Natural killer cell (primary cell): ENCODE data around the gene LUZP2. TPM values are rescaled to one million over a fixed set of nuclear protein-coding genes. Genes with fewer than 3 reads are reported as not detected.

Experiments used
- ATAC-seq, 3 donors: fragments of 150-1000 bp in 2 of 3; fragments of 200-7000 bp in 1 of 3; cut with Tn5 transposase; 1 replicate in 1 of 3; 2 replicates in 2 of 3; pipeline ENCODE4 v1.10.0; 2021; ENCODE audit warnings: mild to moderate bottlenecking in 2 of 3, moderate library complexity in 2 of 3
- DNase-seq, 2 donors: peaks; one replicate each; pipeline versions ENCODE4 v3.0.0 to v3.0.0-alpha.2; 2013 to 2021; ENCODE audit warnings: mixed read lengths in 1 of 2
- H3K27ac ChIP-seq: one replicate; pipeline ENCODE4 v1.5.1; 2013; ENCODE audit warnings: mild to moderate bottlenecking, low read length
- H3K27me3 ChIP-seq: one replicate; pipeline ENCODE4 v1.6.1; 2013; ENCODE audit warnings: low read length; ENCODE audit not compliant: control insufficient read depth, insufficient read depth
- H3K36me3 ChIP-seq: one replicate; pipeline ENCODE4 v1.6.1; 2013; ENCODE audit warnings: low read length; ENCODE audit not compliant: control insufficient read depth, insufficient read depth
- H3K4me1 ChIP-seq: one replicate; pipeline ENCODE4 v1.6.1; 2013; ENCODE audit warnings: low read length; ENCODE audit not compliant: control insufficient read depth, insufficient read depth
- H3K4me3 ChIP-seq: one replicate; pipeline ENCODE4 v1.5.1; 2013; ENCODE audit warnings: low read length
- H3K9me3 ChIP-seq: one replicate; pipeline ENCODE4 v1.6.1; 2013; ENCODE audit warnings: low read length; ENCODE audit not compliant: control insufficient read depth, insufficient read depth
- H3K27ac Mint-ChIP-seq, 2 donors: one replicate each; pipeline ENCODE4 v1.8.0; 2022; ENCODE audit warnings: mild to moderate bottlenecking in 2 of 2, mixed read lengths in 2 of 2, moderate library complexity in 1 of 2
- H3K27me3 Mint-ChIP-seq, 2 donors: one replicate each; pipeline ENCODE4 v1.8.0; 2022; ENCODE audit warnings: low read depth in 2 of 2, mixed read lengths in 2 of 2
- H3K36me3 Mint-ChIP-seq: one replicate; pipeline ENCODE4 v1.8.0; 2022; ENCODE audit warnings: mixed read lengths
- H3K4me1 Mint-ChIP-seq, 2 donors: one replicate each; pipeline ENCODE4 v1.8.0; 2022; ENCODE audit warnings: mixed read lengths in 2 of 2
- H3K4me3 Mint-ChIP-seq: one replicate; pipeline ENCODE4 v1.8.0; 2022; ENCODE audit warnings: mild to moderate bottlenecking, moderate library complexity, mixed read lengths
- H3K9me3 Mint-ChIP-seq, 2 donors: one replicate each; pipeline ENCODE4 v1.8.0; 2022; ENCODE audit warnings: mixed read lengths in 2 of 2
- CTCF ChIP-seq: fragments of 200-600 bp; IDR thresholded peaks from one replicate; pipeline ENCODE4 v1.8.0; 2022; ENCODE audit warnings: antibody characterized with exemption
- WGBS: methylation state at CpG from one replicate; pipeline ENCODE4 v1.1.7; 2013; ENCODE audit warnings: missing lambda C conversion rate; ENCODE audit not compliant: insufficient coverage; 5-methylcytosine and 5-hydroxymethylcytosine counted together
- intact Hi-C: fragments of 100-400 bp; cut with micrococcal nuclease; formaldehyde crosslinking; loops from one replicate; pipeline ENCODE4 v1.14.2; 2022
- total RNA-seq, 4 donors: library from RNA; stranded (reverse); fragments of 120-200 nt in 1 of 4; gene quantifications; one replicate each; pipeline versions ENCODE4 v1.2.3 to v1.2.4, GENCODE V29; 2013 to 2022

Gene LUZP2
- total RNA-seq, 3 donors from 2014 or later (not counting 1 experiment from before 2014, with no cell fraction given) = not detected

- Mint-ChIP-seq H3K27me3 (no peaks in the 10 kb centered on the region), H3K9me3 (peaks cover 0 to 5% of the 10 kb centered on the region in 2 donors), H3K27ac (no peak overlapping the region), H3K4me1 (no peaks in the 10 kb centered on the region), H3K36me3 (no peaks in the 10 kb centered on the region), H3K4me3 (no peak overlapping the region)
- intact Hi-C loops = no loop called here
- TF ChIP-seq CTCF = no peak
- no peaks in the 10 kb centered on the region for H3K27me3 ChIP-seq
- H3K9me3 ChIP-seq = no peaks in the 10 kb centered on the region
- no peaks in the 10 kb centered on the region for H3K36me3 ChIP-seq
- H3K4me1 ChIP-seq = no peaks in the 10 kb centered on the region
- WGBS = no CpG with 5 or more reads among the region's 2 CpGs
- no peak for ATAC-seq
- DNase-seq = no peak
- no peak overlapping the region for H3K4me3 ChIP-seq
- H3K27ac ChIP-seq = no peak overlapping the region
These were observed 101.8 kb downstream of the LUZP2 start for GRCh38 chr11:24598641-24599040.

- 97% methylated on average over 4 of the region's 4 CpGs for WGBS
- TF ChIP-seq CTCF = no peak
- Mint-ChIP-seq H3K9me3 (peaks cover 2 to 9% of the 10 kb centered on the region in 2 donors), H3K36me3 (no peaks in the 10 kb centered on the region), H3K27ac (no peak overlapping the region), H3K27me3 (no peaks in the 10 kb centered on the region), H3K4me3 (no peak overlapping the region), H3K4me1 (no peaks in the 10 kb centered on the region)
- no peaks in the 10 kb centered on the region for H3K9me3 ChIP-seq
- no peak for ATAC-seq
- H3K4me1 ChIP-seq = no peaks in the 10 kb centered on the region
- intact Hi-C loops = no loop called here
- no peaks in the 10 kb centered on the region for H3K27me3 ChIP-seq
- no peaks in the 10 kb centered on the region for H3K36me3 ChIP-seq
- DNase-seq = no peak
- no peak overlapping the region for H3K27ac ChIP-seq
- no peak overlapping the region for H3K4me3 ChIP-seq
These were observed 112.6 kb downstream of the LUZP2 start for GRCh38 chr11:24609192-24610119.

- no peak overlapping the region for H3K4me3 Mint-ChIP-seq
- H3K9me3 ChIP-seq = no peaks in the 10 kb centered on the region
- H3K4me1 Mint-ChIP-seq = no peaks in the 10 kb centered on the region
- no peak overlapping the region for H3K27ac ChIP-seq
- intact Hi-C loops = no loop called here
- H3K4me1 ChIP-seq = no peaks in the 10 kb centered on the region
- H3K27me3 ChIP-seq = no peaks in the 10 kb centered on the region
- no peaks in the 10 kb centered on the region for H3K36me3 ChIP-seq
- no peaks in the 10 kb centered on the region for H3K36me3 Mint-ChIP-seq
- ATAC-seq = no peak
- H3K4me3 ChIP-seq = no peak overlapping the region
- DNase-seq = no peak
- TF ChIP-seq CTCF = no peak
- peaks cover 0 to 6% of the 10 kb centered on the region in 2 donors for H3K9me3 Mint-ChIP-seq
- no peaks in the 10 kb centered on the region for H3K27me3 Mint-ChIP-seq
- H3K27ac Mint-ChIP-seq = no peak overlapping the region
These were observed 118.8 kb downstream of the LUZP2 start for GRCh38 chr11:24615451-24616160.
